ENCODE measurements around the gene FAM13A.

DNA sequence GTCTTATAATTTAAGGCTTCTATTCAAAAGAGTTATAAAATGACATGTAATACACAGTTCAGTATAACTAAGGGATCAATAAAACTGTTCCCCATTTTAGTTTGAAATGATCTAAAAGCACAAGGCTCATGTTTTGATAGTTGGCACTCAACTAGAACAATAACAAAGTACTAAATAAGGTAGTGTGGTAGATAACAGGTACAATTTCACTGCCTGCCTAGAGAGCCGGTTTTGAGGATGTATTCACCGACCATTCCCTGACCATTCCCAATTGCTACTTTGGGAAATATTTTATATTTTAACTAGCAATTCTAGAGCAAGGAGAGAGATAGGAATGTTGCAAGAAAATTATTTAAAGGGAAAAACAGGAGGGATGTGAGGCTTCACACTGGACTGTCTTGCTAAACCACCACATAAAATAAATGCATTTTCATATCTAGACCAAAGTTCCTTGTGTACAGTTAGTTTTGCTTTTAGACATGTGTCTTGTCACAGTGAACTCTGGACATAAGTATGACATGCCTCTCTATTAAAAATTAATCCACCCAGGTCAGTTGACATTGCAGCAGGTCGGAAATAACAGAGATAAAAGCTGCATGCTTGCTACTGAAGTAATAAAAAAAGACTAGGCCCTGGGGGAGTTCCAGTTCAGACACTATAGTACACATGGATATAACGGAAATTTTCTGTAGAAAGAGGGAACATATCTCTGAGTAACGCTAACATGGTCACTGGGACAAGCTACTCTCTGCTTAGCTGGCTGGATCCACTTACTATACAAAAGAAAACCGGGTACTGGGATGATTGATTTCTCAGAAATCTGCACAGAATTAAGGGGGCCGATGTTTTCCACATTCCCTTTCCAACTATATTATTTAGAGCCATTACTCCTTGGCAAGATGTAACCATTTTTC, 303.1 kb downstream of the FAM13A start:
- TF ChIP-seq KLF5 (IDR thresholded peaks at IDR 0.05; ENCODE audit: partially characterized antibody): no peak
- TF ChIP-seq, protein P1, sequence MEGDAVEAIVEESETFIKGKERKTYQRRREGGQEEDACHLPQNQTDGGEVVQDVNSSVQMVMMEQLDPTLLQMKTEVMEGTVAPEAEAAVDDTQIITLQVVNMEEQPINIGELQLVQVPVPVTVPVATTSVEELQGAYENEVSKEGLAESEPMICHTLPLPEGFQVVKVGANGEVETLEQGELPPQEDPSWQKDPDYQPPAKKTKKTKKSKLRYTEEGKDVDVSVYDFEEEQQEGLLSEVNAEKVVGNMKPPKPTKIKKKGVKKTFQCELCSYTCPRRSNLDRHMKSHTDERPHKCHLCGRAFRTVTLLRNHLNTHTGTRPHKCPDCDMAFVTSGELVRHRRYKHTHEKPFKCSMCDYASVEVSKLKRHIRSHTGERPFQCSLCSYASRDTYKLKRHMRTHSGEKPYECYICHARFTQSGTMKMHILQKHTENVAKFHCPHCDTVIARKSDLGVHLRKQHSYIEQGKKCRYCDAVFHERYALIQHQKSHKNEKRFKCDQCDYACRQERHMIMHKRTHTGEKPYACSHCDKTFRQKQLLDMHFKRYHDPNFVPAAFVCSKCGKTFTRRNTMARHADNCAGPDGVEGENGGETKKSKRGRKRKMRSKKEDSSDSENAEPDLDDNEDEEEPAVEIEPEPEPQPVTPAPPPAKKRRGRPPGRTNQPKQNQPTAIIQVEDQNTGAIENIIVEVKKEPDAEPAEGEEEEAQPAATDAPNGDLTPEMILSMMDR (IDR thresholded peaks at IDR 0.05 in 2 of 3, conservative IDR thresholded peaks at IDR 0.05 in 1 of 3; ENCODE audit: control insufficient read depth in 2 of 3, extremely low read depth in 1 of 3, insufficient read depth in 1 of 3, low read depth in 3 of 3, low read length in 3 of 3): no peak

All from GM12878 (cell line).